IPS-15b (cell line): ENCODE measurements around the gene GPR151.

Experiments
- H3K27me3 ChIP-seq: one replicate; pipeline ENCODE4 v1.6.1; 2013; ENCODE audit warnings: low read length; ENCODE audit not compliant: control insufficient read depth, insufficient read depth
- H3K36me3 ChIP-seq: one replicate; pipeline ENCODE4 v1.6.1; 2013; ENCODE audit warnings: low read length; ENCODE audit not compliant: control insufficient read depth, insufficient read depth
- H3K4me1 ChIP-seq: one replicate; pipeline ENCODE4 v1.6.1; 2013; ENCODE audit warnings: mild to moderate bottlenecking, low read length; ENCODE audit not compliant: control insufficient read depth, insufficient read depth
- H3K4me3 ChIP-seq: one replicate; pipeline ENCODE4 v1.5.1; 2013; ENCODE audit warnings: low read depth, low read length
- H3K9ac ChIP-seq: one replicate; pipeline ENCODE4 v1.6.1; 2013; ENCODE audit warnings: low read depth, mild to moderate bottlenecking, low read length
- H3K9me3 ChIP-seq: one replicate; pipeline ENCODE4 v1.6.1; 2013; ENCODE audit warnings: mild to moderate bottlenecking, low read length; ENCODE audit not compliant: control insufficient read depth, insufficient read depth

GPR151 gene

DNA sequence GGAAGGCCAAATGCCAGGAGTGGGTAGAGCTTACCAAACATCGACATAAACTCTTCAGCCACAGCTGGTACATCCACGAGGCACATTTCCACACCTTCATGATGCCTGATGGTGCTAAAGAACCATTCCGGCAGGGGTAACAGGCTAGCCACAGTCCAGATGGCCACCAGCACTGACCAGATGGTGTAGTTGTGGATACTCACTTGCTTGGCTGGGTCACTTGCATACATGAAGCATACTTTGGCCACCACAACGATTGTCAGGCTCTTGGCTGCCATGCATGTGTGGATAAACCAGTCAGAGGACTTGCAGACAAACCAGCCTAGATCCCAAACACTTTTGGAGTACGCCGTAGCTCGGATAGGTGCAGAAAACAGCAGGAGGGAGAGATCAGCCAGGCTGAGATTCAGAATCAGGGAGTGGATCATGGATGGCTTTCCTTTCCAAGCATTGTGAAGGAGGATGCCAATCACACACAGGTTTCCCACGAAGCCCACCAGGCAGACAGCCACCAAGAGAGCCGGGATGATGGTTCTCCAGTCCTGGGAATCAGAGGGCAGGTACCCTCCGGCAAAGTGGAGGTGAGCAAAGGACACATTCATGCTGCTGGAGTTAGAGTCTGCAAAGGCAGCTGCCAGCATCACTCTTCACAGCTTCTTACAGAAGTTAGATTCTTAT is 378 bp downstream of the GPR151 start:
- no peaks in the 10 kb centered on the region for H3K36me3 ChIP-seq
- no peaks in the 10 kb centered on the region for H3K27me3 ChIP-seq
- no peak overlapping the region for H3K4me3 ChIP-seq
- no peak overlapping the region for H3K9ac ChIP-seq
- H3K4me1 ChIP-seq = peaks cover 7% of the 10 kb centered on the region
- H3K9me3 ChIP-seq = no peaks in the 10 kb centered on the region

DNA sequence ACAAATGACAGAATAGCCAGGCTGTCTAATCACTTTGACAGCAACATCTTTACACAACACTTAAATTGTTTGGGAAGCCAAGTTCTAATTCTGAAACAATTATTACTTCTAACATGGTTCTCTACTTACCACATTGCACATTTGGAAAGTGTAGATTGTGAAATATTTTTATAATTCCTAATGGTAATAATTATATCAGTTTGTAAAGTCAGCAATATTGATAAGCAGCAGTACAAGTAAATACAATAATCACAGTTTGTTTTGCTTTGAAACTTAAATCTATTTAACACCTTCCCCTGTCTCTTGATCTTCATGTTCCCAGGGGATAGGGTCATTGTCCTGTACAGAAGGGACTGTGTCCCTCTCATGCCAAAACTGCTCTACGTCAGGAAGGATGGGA is 1.4 kb downstream of the GPR151 start:
- Histone ChIP-seq H3K27me3 (no peaks in the 10 kb centered on the region), H3K9ac (no peak overlapping the region), H3K36me3 (no peaks in the 10 kb centered on the region), H3K9me3 (no peaks in the 10 kb centered on the region), H3K4me3 (no peak overlapping the region), H3K4me1 (peaks cover 7% of the 10 kb centered on the region)

DNA sequence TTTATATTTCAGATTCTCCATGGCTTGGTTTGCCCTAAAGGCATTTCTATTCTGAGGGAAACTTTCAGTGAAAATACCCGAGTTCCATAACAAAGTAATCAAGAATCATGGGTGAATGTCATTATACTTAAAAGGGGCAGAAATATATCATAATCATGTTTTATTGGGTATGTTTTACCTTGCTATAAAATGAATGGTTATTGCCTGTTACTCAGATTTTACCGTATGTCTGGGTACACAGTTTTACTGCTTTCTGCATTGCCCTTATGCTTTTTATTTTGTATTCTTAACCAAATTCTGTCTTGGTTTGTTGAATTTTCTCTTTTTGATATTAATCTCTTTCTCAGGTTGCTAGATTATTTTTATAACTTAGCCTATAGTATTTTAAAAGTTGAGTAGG is 2.5 kb downstream of the GPR151 start:
- H3K4me1 ChIP-seq = peaks cover 7% of the 10 kb centered on the region
- H3K9me3 ChIP-seq = no peaks in the 10 kb centered on the region
- no peaks in the 10 kb centered on the region for H3K27me3 ChIP-seq
- no peak overlapping the region for H3K4me3 ChIP-seq
- H3K36me3 ChIP-seq = no peaks in the 10 kb centered on the region
- H3K9ac ChIP-seq = no peak overlapping the region

DNA sequence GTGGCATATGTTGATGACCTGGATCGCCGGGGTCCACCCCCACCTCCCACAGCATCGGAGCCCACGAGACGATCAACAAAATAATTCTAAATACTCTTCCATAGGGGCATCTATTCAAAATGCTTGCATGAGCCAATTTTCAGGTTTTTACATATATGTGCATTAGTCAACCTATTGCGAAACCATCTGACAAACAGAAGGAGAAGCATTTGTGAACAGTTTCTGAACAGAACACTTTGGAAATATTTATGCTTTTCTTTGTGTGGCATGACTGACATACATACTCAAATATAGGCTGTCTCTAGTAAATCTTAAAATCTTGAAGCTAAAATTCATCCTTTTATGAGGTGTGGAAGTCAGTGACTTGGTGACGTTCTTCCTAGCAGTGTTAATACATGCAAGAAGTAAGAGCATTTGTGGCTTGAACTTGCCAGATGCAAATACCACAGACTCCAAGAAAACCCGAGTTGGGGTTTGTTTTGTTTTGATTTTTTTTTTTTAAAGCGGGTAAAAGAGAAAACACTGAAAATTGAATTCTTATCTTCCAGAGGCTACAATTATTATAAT is 5.3 kb downstream of the GPR151 start:
- Histone ChIP-seq H3K36me3 (no peaks in the 10 kb centered on the region), H3K27me3 (no peaks in the 10 kb centered on the region), H3K4me3 (no peak overlapping the region), H3K9ac (no peak overlapping the region), H3K4me1 (peaks cover 2% of the 10 kb centered on the region), H3K9me3 (no peaks in the 10 kb centered on the region)

DNA sequence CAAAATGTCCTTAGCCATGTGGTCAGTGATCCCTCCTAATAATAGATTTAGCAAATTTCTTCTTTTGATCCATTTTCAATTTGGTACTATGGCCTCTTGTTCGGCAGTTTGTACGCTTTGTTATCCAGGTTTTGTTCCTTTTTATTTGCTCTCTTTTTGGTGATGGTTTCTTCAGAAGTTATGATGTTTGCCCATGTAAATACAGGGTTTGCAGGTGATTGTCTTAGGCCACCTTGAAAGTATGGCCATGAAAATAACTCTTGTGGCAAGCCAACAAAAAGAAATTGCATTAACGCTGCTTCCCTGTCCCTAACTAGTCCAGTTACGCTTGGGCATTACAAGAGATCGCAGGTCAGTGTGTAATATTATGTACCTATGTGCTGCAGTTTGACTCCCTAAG is 8.6 kb downstream of the GPR151 start:
- Histone ChIP-seq H3K9me3 (no peaks in the 10 kb centered on the region), H3K4me1 (no peaks in the 10 kb centered on the region), H3K9ac (no peak overlapping the region), H3K4me3 (no peak overlapping the region), H3K36me3 (peaks cover 6% of the 10 kb centered on the region), H3K27me3 (no peaks in the 10 kb centered on the region)

DNA sequence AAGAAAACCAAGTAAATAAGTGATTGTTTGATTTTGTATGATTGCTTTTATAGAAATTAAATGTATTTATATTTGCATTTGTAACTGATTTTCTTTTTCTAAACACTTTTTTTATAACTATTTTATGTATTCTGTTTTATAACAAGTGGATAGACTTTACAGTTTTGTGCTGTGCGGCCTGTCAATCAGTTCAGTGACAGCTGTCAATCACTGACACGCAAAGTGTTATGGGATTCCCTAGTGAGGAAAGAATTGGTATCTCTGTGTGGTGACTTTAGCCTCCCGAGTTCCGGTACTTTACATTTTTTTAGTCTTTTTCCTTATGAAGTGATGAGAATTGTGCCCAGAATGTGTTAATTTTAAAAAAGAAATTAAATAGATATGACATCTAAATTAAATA is 16.3 kb downstream of the GPR151 start:
- H3K27me3 ChIP-seq = no peaks in the 10 kb centered on the region
- H3K4me3 ChIP-seq = no peak overlapping the region
- no peak overlapping the region for H3K9ac ChIP-seq
- no peaks in the 10 kb centered on the region for H3K9me3 ChIP-seq
- peaks cover 6% of the 10 kb centered on the region for H3K36me3 ChIP-seq
- no peaks in the 10 kb centered on the region for H3K4me1 ChIP-seq

DNA sequence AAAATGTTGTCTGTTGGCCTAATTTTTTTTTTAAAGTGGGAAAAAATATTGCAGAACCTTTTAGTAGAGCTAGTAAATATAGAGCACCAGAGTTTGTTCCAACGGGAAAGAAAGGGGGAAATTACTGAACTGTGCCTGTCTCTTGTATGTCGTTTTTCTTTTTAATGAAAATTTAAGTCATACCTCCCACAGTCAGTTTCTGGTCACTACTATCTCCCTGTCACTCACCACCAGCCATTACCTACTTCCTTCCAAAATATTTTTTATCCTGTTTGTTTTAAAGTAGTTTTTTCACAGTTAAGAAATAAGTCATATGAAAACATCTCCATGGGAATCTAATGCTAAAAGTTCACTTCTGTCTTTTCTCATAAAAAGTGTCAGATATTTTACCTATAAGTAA is 21.3 kb downstream of the GPR151 start:
- H3K4me1 ChIP-seq = no peaks in the 10 kb centered on the region
- H3K9me3 ChIP-seq = no peaks in the 10 kb centered on the region
- no peak overlapping the region for H3K9ac ChIP-seq
- no peak overlapping the region for H3K4me3 ChIP-seq
- H3K27me3 ChIP-seq = no peaks in the 10 kb centered on the region
- H3K36me3 ChIP-seq = no peaks in the 10 kb centered on the region

DNA sequence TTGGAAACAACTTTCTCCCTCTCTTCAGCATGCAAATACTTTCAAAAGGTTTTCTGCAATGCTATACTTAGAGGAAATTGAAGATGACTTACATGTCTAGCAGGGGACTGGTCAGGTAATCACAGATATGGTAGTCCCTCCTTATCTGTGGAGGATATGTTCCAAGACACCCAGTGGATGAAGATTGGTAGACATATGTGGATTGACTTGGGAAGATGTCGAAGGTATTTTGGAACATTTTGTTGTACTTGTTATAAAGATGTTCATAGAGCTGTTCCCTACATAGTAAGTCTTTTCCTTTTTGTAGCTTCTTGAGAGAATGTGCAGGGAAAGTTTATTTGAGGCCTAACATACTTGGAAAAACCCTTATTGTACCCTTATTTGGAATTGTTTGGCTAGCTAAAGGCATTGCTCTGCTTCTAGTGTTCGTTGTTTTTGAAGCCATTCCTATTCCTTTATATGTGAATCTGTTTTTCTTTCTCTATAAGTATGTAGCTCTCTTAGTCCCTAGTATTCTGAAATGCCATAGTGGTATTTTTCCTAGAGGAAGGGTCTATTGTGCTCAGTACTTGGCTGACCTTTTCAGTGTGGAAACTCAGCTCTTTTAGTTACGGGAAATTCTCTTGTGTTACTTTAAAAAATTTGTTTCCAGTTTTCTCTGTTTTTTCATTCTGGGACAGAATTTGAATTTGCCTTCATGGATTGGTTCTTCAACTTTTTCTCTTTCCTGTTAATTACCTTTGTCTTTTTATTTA is 25.7 kb downstream of the GPR151 start:
- no peaks in the 10 kb centered on the region for H3K36me3 ChIP-seq
- no peak overlapping the region for H3K9ac ChIP-seq
- no peaks in the 10 kb centered on the region for H3K27me3 ChIP-seq
- H3K9me3 ChIP-seq = no peaks in the 10 kb centered on the region
- H3K4me3 ChIP-seq = no peak overlapping the region
- H3K4me1 ChIP-seq = no peaks in the 10 kb centered on the region

DNA sequence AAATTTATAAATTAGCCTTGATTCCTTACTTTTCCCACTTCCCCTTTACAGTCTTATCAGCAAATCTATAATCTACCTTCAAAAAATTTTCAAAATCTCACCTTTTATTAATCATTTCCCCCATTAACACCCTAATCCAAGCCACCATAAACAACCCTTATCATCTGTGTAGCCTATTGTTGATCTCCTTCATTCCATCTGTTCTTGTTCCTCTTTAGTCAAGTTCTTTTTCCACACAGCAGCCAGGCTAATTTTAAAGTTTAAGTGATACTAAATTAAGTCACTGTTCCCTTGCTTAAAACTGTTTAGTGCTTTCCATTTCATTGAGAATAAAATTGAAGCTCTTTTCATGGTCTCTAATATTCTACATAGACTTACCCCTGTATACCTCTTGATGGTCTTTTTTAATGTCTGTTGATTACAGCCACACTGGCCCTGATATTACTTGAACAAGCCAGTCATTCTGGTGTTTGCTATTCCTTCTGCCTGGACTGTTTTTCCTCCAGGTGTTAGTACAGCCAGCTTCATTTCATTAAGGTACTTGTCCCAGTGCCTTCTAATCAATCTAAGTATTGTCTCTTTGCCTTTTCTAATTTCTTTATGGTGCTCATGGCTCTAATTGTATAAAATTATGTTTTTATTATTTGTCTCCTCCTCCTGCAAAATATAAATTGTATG is 31.1 kb downstream of the GPR151 start:
- Histone ChIP-seq H3K4me1 (no peaks in the 10 kb centered on the region), H3K9me3 (no peaks in the 10 kb centered on the region), H3K4me3 (no peak overlapping the region), H3K9ac (no peak overlapping the region), H3K36me3 (peaks cover 8% of the 10 kb centered on the region), H3K27me3 (no peaks in the 10 kb centered on the region)

DNA sequence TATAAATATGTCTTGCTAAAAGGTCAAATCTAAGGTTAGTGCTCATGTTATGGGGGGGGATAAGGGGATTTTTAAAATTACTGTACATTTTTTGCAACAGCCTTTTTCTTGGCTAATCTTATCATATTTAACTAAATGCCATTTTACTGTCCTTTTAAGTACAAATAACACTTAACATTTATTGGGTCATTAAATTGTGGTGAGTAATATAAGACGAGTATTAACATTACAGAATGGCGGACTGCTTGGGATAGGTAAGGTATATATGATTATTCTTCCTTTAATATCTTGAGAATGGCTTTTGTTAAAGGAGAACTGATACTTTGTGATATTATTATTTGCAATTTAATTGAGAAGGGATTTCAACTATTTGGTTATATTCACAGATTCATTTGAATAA is 33.2 kb downstream of the GPR151 start:
- Histone ChIP-seq H3K4me1 (no peaks in the 10 kb centered on the region), H3K4me3 (no peak overlapping the region), H3K36me3 (peaks cover 10% of the 10 kb centered on the region), H3K9me3 (no peaks in the 10 kb centered on the region), H3K27me3 (no peaks in the 10 kb centered on the region), H3K9ac (no peak overlapping the region)

DNA sequence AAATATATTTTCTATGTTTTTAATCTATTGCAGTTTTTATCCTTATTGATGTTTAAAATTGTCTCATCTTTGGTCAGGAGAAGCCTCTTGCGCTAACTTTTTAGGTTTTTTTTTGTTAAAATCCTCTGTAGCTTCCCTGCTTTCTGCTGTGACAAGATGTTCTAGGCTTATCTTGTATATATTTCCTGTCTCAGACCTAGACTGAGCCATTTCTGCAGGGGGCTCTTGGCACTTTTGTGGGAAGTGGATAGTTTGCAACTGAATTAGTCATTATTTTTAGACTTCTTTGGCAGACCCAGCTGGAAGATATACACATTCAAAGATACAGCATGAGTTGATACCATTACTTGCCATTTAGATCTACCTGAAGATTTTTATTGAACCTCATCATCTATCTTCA is 40.1 kb downstream of the GPR151 start:
- H3K9ac ChIP-seq = no peak overlapping the region
- no peaks in the 10 kb centered on the region for H3K4me1 ChIP-seq
- H3K9me3 ChIP-seq = no peaks in the 10 kb centered on the region
- H3K27me3 ChIP-seq = no peaks in the 10 kb centered on the region
- peaks cover 15% of the 10 kb centered on the region for H3K36me3 ChIP-seq
- H3K4me3 ChIP-seq = no peak overlapping the region
